Frontal cortex (tissue), 4 donors: Measurements from ENCODE around the gene RPS6KC1. TPM values are rescaled to one million over a fixed set of nuclear protein-coding genes. Genes with fewer than 3 reads are reported as not detected.
A peak's percentile ranks its signal among the peaks of the same experiment; 100 is the strongest.
"Not testable (repeated sequence)": the region's sequence is repeated elsewhere in the genome, so short reads cannot be mapped to it uniquely, and the experiment has no call there.

Experiments used
- DNase-seq, 2 donors: peaks; one replicate each; pipeline ENCODE4 v3.0.0; 2012; ENCODE audit warnings: low spot score in 2 of 2
- FAIRE-seq: peaks from 2 replicates; lab custom pipeline; 2012; peaks lifted over from hg19 to GRCh38; lab: Jason Lieb, UNC
- total RNA-seq: library from RNA; depleted of rRNA; stranded (reverse); fragments of >200 nt; gene quantifications from one replicate; pipeline ENCODE4 v1.2.3, GENCODE V29; 2014
- donor health status: control.
- donor health status: control.
- donor health status: control.

RPS6KC1 gene
- total RNA-seq, 1 donor from 2014 or later = 79.5 TPM

GRCh38 chr1:213194383-213194782, 143.3 kb downstream of the RPS6KC1 start:
- no peak for FAIRE-seq
- DNase-seq = no peak

GRCh38 chr1:213194855-213195254, 143.8 kb downstream of the RPS6KC1 start:
- DNase-seq (no peak), FAIRE-seq (no peak)

GRCh38 chr1:213196328-213197054, 145.4 kb downstream of the RPS6KC1 start:
- FAIRE-seq, DNase-seq: not testable (repeated sequence)

- FAIRE-seq (no peak), DNase-seq (no peak)
Observed at GRCh38 chr1:213200630-213201029, 149.6 kb downstream of the RPS6KC1 start.

- DNase-seq (no peak), FAIRE-seq (no peak)
Observed at GRCh38 chr1:213201380-213202155, 150.5 kb downstream of the RPS6KC1 start.

GRCh38 chr1:213211201-213211600, 160.2 kb downstream of the RPS6KC1 start:
- no peak for FAIRE-seq
- no peak for DNase-seq

GRCh38 chr1:213219076-213219475, 168.0 kb downstream of the RPS6KC1 start:
- not testable (repeated sequence) for FAIRE-seq, DNase-seq

GRCh38 chr1:213221209-213221608, 170.2 kb downstream of the RPS6KC1 start:
- DNase-seq = no peak
- no peak for FAIRE-seq

GRCh38 chr1:213227458-213227857, 176.4 kb downstream of the RPS6KC1 start:
- no peak for FAIRE-seq

GRCh38 chr1:213231795-213232231, 180.8 kb downstream of the RPS6KC1 start:
- no peak for FAIRE-seq
- DNase-seq = no peak

More at GRCh38 chr1:213227458-213227857, 176.4 kb downstream of the RPS6KC1 start:
- DNase-seq = no peak

GRCh38 chr1:213242883-213243282, 191.8 kb downstream of the RPS6KC1 start:
- FAIRE-seq = no peak
- DNase-seq = no peak

- peak in 1 of 2 donors; percentile 16 for DNase-seq
- peak; percentile 89 for FAIRE-seq
Observed at GRCh38 chr1:213244664-213245091, 193.6 kb downstream of the RPS6KC1 start.

- no peak for DNase-seq
- no peak for FAIRE-seq
Observed at GRCh38 chr1:213245260-213245910, 194.3 kb downstream of the RPS6KC1 start.

- FAIRE-seq = no peak
- no peak for DNase-seq
Observed at GRCh38 chr1:213247038-213247437, 196.0 kb downstream of the RPS6KC1 start.

- no peak for DNase-seq
- no peak for FAIRE-seq
Observed at GRCh38 chr1:213249395-213249794, 198.4 kb downstream of the RPS6KC1 start.

- DNase-seq (no peak), FAIRE-seq (no peak)
Observed at GRCh38 chr1:213250041-213250440, 199.0 kb downstream of the RPS6KC1 start.

GRCh38 chr1:213250446-213250845, 199.4 kb downstream of the RPS6KC1 start:
- no peak for DNase-seq
- FAIRE-seq = no peak

- FAIRE-seq (no peak), DNase-seq (no peak)
Observed at GRCh38 chr1:213251972-213252371, 200.9 kb downstream of the RPS6KC1 start.

GRCh38 chr1:213256438-213257087, 205.5 kb downstream of the RPS6KC1 start:
- FAIRE-seq = no peak
- DNase-seq = no peak
